GM21526 (cell line): ENCODE results near the gene DLL3.
A peak's percentile ranks its signal among the peaks of the same experiment; 100 is the strongest.

Experiments
- ATAC-seq: cut with Tn5 transposase; IDR thresholded peaks from one replicate; pipeline ENCODE4 v1.9.1; 2021; ENCODE audit warnings: moderate library complexity; ENCODE audit not compliant: unreplicated experiment, low FRiP score

DLL3 gene

DNA sequence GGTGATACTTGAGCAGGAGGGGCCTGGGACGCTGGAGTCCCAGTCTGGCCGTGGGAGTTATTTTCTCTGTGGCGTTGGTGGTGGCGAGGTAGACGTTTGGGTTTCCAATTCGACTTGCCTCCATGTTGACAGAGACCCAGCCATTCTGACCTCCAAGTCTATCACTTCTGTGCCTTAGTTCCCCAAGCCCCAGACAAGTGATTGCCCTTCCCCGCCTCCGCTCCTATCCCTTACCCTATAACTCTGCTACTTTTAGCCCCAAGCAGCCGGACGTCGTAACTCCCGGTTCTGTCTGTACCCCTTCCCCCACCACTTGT lies 17.6 kb upstream of the DLL3 start:
- no peak for ATAC-seq

DNA sequence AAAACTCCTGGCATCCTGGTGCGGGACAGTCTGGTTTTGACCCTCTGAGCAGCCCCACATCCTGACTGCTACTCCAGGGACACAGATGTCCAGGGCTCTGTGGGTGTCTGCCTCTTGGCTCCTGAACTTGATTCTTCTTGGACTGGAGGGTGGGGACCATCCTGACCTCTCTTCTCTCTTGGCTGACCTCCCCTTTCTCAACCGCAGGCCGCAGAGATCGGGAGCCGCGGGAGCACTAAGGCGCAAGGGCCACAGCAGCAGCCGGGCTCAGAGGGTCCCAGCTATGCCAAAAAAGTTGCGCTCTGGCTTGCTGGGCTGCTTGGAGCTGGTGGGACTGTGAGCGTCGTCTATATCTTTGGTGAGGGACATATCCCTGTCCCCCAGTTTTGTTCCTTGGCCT lies 17.1 kb upstream of the DLL3 start:
- no peak for ATAC-seq

DNA sequence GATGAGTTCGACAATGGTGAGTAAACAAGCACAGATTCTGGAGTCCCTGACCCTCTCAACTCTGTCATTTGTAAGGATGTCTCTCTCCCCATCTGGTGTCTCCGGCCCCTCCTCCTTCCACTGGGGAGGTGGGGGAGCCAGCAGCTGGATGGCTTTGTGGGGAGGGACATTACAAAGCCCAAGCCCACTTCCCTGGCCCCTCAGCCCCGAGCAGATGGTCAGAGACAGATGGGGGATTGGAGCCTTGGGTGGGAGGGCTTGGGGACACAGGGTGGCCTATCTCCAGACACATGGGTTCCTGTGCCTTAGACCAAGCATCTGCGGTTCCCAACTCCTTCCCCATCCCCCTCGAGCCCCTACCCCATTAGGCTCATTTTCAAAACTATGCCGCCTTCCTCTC lies 15.6 kb upstream of the DLL3 start:
- no peak for ATAC-seq

DNA sequence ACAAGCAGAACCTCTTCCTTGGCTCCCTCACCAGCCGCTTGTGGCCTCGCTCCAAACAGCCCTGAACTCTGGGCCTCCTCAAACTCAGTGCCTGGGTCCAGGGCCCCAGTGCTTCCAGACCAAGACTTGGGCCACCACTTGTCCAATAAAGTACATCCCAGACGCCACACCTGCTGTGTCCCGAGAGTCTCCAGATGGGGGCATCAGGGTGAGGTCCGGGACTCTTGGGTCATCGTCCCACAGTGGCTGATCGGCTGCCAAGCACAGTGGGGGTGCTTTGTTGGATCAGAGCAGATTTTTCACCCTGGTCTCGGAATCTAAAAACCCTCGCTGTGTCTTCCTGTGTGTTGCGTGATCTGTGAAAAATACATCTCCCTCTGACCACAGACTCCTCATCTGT lies 9.0 kb upstream of the DLL3 start:
- no peak for ATAC-seq

DNA sequence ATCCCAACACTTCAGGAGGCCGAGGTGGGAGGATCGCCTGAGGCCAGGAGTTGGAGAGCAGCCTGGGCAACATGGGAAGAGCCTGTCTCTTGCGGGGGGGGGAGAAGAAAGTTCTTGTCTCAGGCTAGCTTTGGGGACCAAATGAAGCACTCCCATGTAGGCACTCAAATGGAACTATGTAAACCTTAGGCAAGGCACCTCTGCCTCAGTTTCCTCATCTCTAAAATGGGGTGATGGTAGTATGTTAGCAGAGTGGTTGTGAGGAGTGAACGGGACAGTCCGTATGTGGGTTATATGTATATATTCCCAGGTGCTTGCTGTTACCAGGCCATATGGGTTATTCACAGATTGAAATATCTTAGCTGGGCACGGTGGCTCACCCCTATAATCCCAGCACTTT lies 6.5 kb upstream of the DLL3 start:
- no peak for ATAC-seq

DNA sequence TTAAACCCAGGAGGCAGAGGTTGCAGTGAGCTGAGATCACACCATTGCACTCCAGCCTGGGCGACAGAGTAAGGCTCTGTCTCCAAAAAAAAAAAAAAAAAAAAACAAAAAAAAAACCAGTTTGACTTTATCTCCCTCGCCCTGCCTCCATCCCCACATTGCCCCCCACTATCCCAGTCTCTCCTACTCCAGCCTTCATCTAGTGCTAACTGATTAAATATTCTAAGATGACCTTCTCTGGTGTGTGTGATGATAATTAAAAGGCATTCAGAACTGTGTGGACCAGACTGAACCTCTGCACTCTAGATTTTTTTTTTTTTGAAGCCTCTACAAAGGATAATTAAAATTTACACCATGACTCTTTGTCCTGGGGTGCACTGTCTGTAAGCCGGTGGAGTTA lies 6.0 kb upstream of the DLL3 start:
- ATAC-seq = no peak

DNA sequence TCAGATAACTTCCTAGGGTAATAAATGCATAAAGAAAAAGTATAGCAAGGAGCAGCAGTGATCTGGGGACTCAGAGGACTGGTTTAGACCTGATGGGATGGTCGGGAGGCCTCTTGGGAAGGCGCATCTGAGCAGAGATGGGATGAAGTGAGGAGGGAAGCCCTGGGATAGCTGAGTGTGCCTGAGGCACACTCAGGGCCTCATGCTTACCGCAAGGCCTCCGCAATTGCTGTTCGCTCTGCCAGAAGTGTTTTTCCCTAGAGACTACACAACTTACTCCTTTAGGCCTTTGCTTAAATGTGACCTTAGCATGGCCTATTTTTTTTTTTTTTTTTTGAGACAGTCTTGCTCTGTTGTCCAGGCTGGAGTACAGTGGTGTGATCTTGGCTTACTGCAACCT lies 4.1 kb upstream of the DLL3 start:
- no peak for ATAC-seq

DNA sequence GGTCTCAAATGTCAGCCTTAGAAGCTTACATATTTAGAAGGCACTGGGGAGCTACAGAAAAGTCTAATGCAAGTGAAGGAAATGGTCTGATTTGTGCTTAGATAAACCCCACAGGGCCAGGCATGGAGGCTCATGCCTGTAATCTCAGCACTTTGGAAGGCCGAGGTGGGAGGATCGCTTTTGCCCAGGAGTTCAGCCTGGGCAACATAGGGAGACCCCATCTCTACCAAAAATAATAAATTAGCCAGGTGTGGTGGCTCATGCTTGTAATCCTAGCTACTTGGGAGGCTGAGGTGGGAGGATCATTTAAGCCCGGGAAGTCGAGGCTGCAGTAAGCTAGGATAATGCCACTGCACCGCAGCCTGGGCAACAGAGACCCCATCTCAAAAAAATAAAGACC lies 2.7 kb upstream of the DLL3 start:
- no peak for ATAC-seq

DNA sequence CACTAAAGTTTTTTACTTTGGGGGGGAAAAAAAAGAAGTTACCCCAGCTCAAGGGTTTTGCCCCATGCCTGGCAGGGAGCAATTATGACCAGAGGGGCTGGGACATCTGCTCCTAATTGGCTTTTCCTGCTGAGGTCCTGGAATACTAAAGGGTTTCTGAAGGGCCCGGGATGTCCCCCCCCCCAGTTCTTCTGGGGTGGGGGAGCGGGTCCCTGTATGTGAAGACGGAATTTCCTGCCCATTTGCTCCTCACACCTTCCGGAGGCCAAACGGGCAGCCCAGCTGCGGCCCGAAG lies 1.1 kb upstream of the DLL3 start:
- ATAC-seq = no peak

DNA sequence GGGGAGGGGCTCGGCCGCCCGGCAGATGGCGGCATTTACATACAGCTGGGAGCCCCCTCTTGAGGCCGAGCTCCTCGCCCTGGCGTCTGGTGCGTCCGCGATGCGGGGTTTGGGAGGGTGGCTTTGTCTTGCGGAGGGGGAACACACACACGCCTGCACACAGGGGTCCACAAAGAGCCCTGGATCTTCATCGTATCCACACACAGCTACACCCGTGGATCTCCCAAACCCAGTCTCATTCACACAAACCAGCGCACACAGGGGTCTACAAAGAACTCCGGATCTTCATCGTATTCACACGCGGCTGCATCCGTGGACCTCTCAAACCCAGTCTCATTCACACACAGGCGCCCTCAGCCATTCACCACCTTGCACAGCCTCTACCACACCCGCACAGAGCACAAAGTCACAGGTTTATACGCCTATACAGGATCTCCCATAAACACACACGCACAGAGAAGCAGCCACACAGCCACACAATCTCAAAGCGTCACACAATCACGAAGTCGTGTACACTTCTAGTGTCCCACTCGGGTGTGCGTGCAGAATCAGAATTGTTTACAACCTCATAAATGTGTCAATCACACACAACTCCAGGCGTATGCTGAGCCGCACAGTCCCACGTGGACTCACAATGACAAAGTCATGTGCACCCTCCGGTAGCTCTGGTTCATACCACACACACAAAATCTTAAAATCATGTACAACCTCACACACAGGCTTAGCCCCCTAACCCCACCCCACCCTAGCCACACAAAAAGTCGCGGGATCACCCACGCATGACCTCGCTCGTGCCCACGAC lies 550 bp upstream of the DLL3 start:
- no peak for ATAC-seq

DNA sequence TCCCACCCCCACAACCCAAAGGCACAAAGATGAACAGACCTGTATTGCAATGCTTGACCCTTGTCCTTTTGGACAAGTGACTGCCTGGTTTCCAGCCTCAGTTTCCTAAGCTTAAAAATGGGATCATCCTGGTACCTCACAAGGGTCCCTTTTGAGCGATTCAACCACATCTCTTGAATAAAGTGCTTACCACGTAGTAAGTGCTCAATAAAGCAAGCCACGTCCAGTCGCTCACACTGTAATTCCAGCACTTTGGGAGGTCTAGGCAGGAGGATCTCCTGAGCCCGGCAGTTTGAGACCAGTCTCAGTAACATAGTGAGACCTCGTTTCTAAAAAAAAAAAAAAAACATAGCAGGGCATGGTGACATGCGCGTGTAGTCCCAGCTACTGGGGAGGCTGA lies 1.2 kb downstream of the DLL3 start:
- no peak for ATAC-seq

DNA sequence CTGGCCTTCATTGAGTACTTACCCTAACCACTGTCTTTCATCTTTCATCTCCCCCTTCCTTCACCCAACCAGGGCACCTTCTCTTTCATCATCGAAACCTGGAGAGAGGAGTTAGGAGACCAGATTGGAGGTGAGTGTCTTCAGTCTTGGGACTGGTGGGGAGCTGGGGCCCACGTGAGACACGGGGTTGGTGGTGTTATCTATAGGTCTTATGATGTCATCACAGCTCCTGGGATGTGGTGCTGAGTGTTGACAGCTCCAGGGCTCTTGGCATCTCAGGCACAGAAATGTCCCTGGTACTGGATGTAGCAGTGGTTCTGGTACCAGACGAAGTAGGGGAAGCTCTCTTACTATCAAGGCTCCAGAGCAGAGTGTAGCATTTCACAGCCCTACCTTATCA lies 1.8 kb downstream of the DLL3 start:
- ATAC-seq = no peak

DNA sequence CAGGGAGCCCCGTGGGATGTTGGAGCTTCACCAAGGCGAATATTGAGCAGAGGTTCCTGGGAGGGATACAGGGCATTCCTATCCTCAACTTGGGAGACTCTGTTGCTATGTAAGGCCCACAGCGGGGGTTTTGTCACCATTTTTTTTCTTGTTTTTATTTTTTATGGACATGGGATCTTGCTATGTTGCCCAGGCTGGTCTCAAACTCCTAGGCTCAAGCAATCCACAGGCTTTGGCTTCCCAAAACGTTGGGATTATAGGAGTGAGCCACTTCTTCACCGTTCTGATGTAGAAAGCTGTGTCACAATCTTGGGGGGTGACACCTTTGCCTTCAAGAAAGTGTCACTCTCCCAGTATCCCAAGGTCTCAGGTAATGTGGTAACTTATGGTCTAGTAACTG lies 2.6 kb downstream of the DLL3 start:
- ATAC-seq = no peak

DNA sequence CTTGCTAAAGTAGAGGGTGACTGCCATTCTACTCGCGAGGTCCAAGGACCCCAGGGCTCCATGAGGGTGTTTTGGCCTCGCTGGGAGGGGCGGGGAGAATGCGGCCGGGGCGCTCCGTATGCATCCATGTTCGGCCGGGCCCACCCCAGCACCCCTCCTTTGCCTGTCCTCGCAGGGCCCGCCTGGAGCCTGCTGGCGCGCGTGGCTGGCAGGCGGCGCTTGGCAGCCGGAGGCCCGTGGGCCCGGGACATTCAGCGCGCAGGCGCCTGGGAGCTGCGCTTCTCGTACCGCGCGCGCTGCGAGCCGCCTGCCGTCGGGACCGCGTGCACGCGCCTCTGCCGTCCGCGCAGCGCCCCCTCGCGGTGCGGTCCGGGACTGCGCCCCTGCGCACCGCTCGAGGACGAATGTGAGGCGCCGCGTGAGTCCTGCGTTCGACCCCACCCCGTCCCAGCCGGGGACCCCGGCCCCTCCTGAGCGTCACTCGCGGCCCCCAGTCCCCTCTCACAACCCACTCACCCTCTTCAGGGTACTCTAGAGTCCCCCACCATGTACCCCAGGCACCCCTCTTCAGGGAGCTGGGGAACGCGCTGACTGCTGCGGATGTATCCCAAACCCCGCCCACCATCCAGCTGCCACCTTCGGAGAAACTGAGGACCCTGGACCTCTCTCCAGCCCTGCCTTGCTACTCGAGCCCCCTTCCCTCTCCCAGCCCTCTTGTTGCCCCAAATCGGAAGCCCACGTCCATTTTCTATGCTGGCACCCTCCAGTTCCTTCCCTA lies 4.1 kb downstream of the DLL3 start:
- ATAC-seq = no peak

DNA sequence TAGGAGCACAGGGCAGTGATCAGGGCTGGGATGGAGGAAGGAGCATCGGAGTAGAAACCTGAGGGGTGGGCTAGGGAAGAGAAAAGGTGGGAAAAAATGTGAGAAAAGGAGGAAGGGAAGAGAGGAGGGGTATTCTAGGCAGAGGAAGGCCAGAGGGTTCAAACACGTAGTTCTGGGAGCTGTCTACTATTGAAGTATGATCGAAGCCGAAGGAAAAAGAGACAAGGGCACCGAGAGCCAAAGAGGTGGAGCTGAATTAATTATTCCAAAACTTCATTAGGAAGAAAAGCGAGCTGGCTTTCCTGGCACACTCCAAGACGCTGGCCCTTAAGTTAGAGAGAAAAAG lies 7.8 kb downstream of the DLL3 start:
- no peak for ATAC-seq

DNA sequence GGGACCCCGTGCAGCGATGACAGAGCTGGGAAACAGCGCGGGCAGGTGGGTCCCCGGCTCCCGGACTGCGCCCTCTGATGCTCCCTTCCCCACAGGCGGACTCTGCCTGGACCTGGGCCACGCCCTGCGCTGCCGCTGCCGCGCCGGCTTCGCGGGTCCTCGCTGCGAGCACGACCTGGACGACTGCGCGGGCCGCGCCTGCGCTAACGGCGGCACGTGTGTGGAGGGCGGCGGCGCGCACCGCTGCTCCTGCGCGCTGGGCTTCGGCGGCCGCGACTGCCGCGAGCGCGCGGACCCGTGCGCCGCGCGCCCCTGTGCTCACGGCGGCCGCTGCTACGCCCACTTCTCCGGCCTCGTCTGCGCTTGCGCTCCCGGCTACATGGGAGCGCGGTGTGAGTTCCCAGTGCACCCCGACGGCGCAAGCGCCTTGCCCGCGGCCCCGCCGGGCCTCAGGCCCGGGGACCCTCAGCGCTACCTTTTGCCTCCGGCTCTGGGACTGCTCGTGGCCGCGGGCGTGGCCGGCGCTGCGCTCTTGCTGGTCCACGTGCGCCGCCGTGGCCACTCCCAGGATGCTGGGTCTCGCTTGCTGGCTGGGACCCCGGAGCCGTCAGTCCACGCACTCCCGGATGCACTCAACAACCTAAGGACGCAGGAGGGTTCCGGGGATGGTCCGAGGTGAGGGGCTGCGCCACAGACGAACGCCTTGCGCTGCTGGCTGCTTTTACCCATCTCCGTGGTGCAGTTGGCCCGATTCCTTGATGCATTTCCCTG lies 8.4 kb downstream of the DLL3 start:
- peak; percentile 60 for ATAC-seq

DNA sequence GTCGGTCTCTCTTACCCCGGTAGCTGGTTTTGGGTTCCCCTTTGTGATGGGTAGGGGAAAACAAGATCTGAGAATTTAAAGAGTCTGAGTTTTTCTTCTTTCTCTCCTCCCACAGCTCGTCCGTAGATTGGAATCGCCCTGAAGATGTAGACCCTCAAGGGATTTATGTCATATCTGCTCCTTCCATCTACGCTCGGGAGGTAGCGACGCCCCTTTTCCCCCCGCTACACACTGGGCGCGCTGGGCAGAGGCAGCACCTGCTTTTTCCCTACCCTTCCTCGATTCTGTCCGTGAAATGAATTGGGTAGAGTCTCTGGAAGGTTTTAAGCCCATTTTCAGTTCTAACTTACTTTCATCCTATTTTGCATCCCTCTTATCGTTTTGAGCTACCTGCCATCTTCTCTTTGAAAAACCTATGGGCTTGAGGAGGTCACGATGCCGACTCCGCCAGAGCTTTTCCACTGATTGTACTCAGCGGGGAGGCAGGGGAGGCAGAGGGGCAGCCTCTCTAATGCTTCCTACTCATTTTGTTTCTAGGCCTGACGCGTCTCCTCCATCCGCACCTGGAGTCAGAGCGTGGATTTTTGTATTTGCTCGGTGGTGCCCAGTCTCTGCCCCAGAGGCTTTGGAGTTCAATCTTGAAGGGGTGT lies 9.1 kb downstream of the DLL3 start:
- ATAC-seq = no peak

DNA sequence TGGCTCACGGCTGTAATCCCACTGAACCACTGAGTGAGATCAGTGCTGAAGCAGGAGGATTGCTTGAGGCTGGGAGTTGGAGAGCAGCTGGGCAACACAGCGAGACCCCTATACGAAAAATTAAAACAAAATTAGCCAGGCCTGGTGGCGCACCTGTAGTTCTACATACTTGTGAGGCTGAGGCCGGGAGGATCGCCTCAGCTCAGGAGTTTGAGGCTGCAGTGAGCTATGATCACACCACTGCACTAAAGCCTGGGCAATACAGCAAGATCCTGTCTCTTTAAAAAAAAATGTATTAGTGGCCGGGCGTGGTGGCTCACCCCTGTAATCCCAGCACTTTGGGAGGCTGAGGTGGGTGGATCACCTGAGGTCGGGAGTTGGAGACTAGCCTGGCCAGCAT lies 9.9 kb downstream of the DLL3 start:
- no peak for ATAC-seq

DNA sequence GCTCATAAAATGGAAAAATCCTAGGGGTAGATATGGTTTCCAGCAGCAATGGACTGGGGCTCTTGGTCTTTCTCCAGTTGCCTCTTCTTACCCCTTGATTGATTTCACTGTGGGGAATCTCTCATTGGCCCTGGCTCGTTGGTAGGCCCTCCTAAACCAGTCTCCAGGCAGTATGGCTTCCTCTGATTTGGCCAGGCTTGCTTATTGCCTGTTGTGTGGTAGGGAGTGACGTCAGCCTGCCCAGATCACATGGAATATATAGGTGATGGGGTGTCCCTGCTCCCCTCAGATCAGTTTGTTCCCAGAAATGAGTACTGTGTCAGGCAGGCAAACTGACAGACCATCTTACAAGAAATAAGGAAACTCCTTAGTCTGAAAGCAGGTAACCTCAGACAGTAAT lies 10.5 kb downstream of the DLL3 start:
- ATAC-seq = no peak

DNA sequence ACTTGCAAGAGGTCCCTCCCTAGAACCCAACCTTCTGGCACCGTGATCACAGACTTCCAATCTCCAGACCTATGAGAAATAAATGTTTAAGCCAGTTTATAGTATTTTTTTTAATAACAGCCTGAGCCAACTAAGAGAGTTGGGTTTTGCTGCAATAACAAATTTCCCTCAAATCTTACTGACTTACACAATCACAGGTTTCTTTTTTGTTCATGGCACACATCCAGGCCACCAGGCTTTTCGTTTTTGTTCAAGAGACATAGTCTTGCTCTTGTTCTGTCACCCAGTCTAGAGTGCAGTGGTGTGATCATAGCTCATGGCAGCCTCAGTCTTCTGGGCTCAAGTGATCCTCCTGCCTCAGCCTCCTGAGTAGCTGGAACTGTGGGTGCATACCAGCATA lies 14.2 kb downstream of the DLL3 start:
- no peak for ATAC-seq

DNA sequence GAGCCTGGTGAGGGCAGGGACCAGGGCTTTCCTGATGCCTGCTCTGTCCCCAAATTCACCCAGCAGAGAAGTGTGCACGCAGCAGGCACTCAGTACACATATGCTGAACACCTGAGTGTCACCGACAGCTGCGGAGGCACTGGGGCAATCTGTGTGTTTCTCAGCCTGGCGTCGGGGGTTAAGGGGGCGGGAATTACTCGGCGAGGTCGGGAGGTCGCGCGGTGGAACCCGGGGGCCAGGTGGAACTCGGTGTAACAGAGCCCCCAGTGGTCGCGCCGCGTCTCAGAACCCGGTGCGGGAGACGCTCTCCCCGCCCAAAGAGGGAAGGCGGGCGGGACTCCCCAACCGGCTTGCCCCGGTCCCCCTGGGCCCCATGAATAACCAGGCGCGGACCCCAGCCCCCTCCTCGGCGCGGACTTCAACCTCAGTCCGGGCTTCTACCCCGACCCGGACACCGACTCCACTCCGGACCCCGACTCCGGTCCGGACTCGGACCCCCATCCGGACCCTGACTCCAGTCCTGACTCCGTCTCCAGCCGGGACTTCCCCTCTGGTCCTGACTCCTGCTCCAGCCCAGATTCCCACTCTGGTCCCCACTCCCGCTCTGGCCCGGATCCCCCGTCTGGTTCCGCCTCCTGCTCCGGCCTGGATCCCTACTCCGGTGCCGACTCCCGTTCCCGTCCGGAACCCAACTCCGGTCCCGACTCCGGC lies 16.2 kb downstream of the DLL3 start, which contains the start of gene SELENOV:
SELENOV (plus strand) TSS at position 300 of the 711 bp plus-strand sequence; CDS start at position 374, 74 bp downstream.
- ATAC-seq = no peak
